Neural cell (in vitro differentiated cells): ENCODE data around the gene PRKCA. TPM values are rescaled to one million over a fixed set of nuclear protein-coding genes. Genes with fewer than 3 reads are reported as not detected.

Source experiments
- H2AFZ ChIP-seq: fragments of 200-600, 300-800 bp; sonication (generic), shearing (Covaris generic); 2 replicates; pipeline ENCODE4 v1.6.0; 2014; ENCODE audit warnings: low read depth, mild to moderate bottlenecking, antibody characterized with exemption, low read length, moderate library complexity
- H3F3A ChIP-seq: fragments of 200-600 bp; shearing (Covaris generic); 2 replicates; pipeline ENCODE4 v1.6.1; 2016; ENCODE audit warnings: mild to moderate bottlenecking, moderate library complexity, mixed read lengths, antibody characterized with exemption, low read length; ENCODE audit not compliant: insufficient read depth, poor library complexity, severe bottlenecking
- H3K27ac ChIP-seq: fragments of 200-600, 300-800 bp; sonication (generic), shearing (Covaris generic); 2 replicates; pipeline ENCODE4 v1.5.1; 2014; ENCODE audit warnings: mild to moderate bottlenecking, low read length, moderate library complexity
- H3K27me3 ChIP-seq: fragments of 300-800, 200-600 bp; sonication (generic), shearing (Covaris generic); 2 replicates; pipeline ENCODE4 v1.6.0; 2014; ENCODE audit warnings: mild to moderate bottlenecking, low read depth, low read length, moderate library complexity; ENCODE audit not compliant: insufficient read depth
- H3K36me3 ChIP-seq: fragments of 300-800, 200-600 bp; sonication (generic), shearing (Covaris generic); 2 replicates; pipeline ENCODE4 v1.5.1; 2014; ENCODE audit warnings: mild to moderate bottlenecking, antibody characterized with exemption, low read length, moderate library complexity; ENCODE audit not compliant: insufficient read depth
- H3K4me2 ChIP-seq: fragments of 300-800, 200-600 bp; sonication (generic), shearing (Covaris generic); 2 replicates; pipeline ENCODE4 v1.6.0; 2014; ENCODE audit warnings: mild to moderate bottlenecking, low read length
- H3K4me3 ChIP-seq: fragments of 300-800, 200-600 bp; sonication (generic), shearing (Covaris generic); 2 replicates; pipeline ENCODE4 v1.5.1; 2014; ENCODE audit warnings: mild to moderate bottlenecking, low read length, moderate library complexity
- H3K79me2 ChIP-seq: fragments of 200-600 bp; shearing (Covaris generic); replicated peaks from 2 replicates; pipeline ENCODE4 v1.6.0; 2014; ENCODE audit warnings: mild to moderate bottlenecking, low read length, moderate library complexity; ENCODE audit not compliant: insufficient read depth
- H3K9ac ChIP-seq: fragments of 300-800, 200-600 bp; sonication (generic), shearing (Covaris generic); 2 replicates; pipeline ENCODE4 v1.6.1; 2016; ENCODE audit warnings: mild to moderate bottlenecking, low read length, mixed read lengths
- H3K9me2 ChIP-seq: fragments of 200-600 bp; shearing (Covaris generic); 2 replicates; pipeline ENCODE4 v1.6.1; 2016; ENCODE audit warnings: mild to moderate bottlenecking, low read length, mixed read lengths; ENCODE audit not compliant: insufficient read depth
- H3K9me3 ChIP-seq: fragments of 200-600, 300-800 bp; sonication (generic), shearing (Covaris generic); 2 replicates; pipeline ENCODE4 v1.6.1; 2016; ENCODE audit warnings: mild to moderate bottlenecking, mixed run types, low read length, moderate library complexity, mixed read lengths
- H4K20me1 ChIP-seq: fragments of 200-600 bp; shearing (Covaris generic); 2 replicates; pipeline ENCODE4 v1.6.1; 2016; ENCODE audit warnings: mild to moderate bottlenecking, mixed run types; ENCODE audit not compliant: insufficient read depth
- EP300 ChIP-seq: fragments of 450-650 bp; conservative IDR thresholded peaks from 2 replicates; pipeline ENCODE4 v1.6.1; 2014; ENCODE audit warnings: antibody characterized with exemption, mild to moderate bottlenecking, moderate library complexity; ENCODE audit not compliant: poor library complexity, severe bottlenecking
- EZH2 ChIP-seq: fragments of 200-600, 300-800 bp; shearing (Covaris generic), sonication (generic); IDR thresholded peaks from 2 replicates; pipeline ENCODE4 v1.6.1; 2014; ENCODE audit warnings: antibody characterized with exemption, low read length, borderline replicate concordance, mild to moderate bottlenecking; ENCODE audit not compliant: insufficient read depth, poor library complexity, severe bottlenecking
- MXI1 ChIP-seq: fragments of 450-650 bp; conservative IDR thresholded peaks from 2 replicates; pipeline ENCODE4 v1.6.1; 2014; ENCODE audit warnings: antibody characterized with exemption, mild to moderate bottlenecking; ENCODE audit not compliant: poor library complexity, severe bottlenecking
- POLR2AphosphoS5 ChIP-seq: IDR thresholded peaks from 2 replicates; pipeline ENCODE4 v1.6.1; 2012
- RAD21 ChIP-seq: fragments of 450-650 bp; conservative IDR thresholded peaks from 2 replicates; pipeline ENCODE4 v1.6.1; 2014; ENCODE audit warnings: antibody characterized with exemption, mild to moderate bottlenecking, moderate library complexity
- SMC3 ChIP-seq: fragments of 450-650 bp; conservative IDR thresholded peaks from 2 replicates; pipeline ENCODE4 v1.6.1; 2014; ENCODE audit warnings: antibody characterized with exemption, mild to moderate bottlenecking, moderate library complexity; ENCODE audit not compliant: poor library complexity
- TAF1 ChIP-seq: IDR thresholded peaks from 2 replicates; pipeline ENCODE4 v1.6.1; 2012; ENCODE audit warnings: low read depth
- polyA plus RNA-seq: library from polyadenylated mRNA; depleted of rRNA; stranded (reverse); fragments of >200 nt; gene quantifications from 2 replicates; pipeline ENCODE4 v1.2.3, GENCODE V29; 2014
- TF ChIP-seq, protein P1 (sequence below): IDR thresholded peaks from 2 replicates; pipeline ENCODE4 v1.6.1; 2012; ENCODE audit warnings: borderline replicate concordance
- TF ChIP-seq, protein P2 (sequence below): fragments of 450-650 bp; IDR thresholded peaks from 2 replicates; pipeline ENCODE4 v1.5.1; 2014; ENCODE audit warnings: antibody characterized with exemption, mild to moderate bottlenecking, moderate library complexity; ENCODE audit not compliant: poor library complexity, severe bottlenecking

Gene PRKCA
- polyA plus RNA-seq, 1 donor from 2014 or later = 5.9 TPM

- no peak overlapping the region for H3K4me2 ChIP-seq
- TF ChIP-seq RAD21 (no peak), EP300 (no peak), MXI1 (no peak), TAF1 (no peak), EZH2 (no peak), POLR2AphosphoS5 (no peak), SMC3 (no peak)
- TF ChIP-seq, protein P1, sequence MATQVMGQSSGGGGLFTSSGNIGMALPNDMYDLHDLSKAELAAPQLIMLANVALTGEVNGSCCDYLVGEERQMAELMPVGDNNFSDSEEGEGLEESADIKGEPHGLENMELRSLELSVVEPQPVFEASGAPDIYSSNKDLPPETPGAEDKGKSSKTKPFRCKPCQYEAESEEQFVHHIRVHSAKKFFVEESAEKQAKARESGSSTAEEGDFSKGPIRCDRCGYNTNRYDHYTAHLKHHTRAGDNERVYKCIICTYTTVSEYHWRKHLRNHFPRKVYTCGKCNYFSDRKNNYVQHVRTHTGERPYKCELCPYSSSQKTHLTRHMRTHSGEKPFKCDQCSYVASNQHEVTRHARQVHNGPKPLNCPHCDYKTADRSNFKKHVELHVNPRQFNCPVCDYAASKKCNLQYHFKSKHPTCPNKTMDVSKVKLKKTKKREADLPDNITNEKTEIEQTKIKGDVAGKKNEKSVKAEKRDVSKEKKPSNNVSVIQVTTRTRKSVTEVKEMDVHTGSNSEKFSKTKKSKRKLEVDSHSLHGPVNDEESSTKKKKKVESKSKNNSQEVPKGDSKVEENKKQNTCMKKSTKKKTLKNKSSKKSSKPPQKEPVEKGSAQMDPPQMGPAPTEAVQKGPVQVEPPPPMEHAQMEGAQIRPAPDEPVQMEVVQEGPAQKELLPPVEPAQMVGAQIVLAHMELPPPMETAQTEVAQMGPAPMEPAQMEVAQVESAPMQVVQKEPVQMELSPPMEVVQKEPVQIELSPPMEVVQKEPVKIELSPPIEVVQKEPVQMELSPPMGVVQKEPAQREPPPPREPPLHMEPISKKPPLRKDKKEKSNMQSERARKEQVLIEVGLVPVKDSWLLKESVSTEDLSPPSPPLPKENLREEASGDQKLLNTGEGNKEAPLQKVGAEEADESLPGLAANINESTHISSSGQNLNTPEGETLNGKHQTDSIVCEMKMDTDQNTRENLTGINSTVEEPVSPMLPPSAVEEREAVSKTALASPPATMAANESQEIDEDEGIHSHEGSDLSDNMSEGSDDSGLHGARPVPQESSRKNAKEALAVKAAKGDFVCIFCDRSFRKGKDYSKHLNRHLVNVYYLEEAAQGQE = no peak
- TF ChIP-seq, protein P2, sequence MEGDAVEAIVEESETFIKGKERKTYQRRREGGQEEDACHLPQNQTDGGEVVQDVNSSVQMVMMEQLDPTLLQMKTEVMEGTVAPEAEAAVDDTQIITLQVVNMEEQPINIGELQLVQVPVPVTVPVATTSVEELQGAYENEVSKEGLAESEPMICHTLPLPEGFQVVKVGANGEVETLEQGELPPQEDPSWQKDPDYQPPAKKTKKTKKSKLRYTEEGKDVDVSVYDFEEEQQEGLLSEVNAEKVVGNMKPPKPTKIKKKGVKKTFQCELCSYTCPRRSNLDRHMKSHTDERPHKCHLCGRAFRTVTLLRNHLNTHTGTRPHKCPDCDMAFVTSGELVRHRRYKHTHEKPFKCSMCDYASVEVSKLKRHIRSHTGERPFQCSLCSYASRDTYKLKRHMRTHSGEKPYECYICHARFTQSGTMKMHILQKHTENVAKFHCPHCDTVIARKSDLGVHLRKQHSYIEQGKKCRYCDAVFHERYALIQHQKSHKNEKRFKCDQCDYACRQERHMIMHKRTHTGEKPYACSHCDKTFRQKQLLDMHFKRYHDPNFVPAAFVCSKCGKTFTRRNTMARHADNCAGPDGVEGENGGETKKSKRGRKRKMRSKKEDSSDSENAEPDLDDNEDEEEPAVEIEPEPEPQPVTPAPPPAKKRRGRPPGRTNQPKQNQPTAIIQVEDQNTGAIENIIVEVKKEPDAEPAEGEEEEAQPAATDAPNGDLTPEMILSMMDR = no peak
Observed at GRCh38 chr17:66830451-66830850, 528.0 kb downstream of the PRKCA start.

DNA sequence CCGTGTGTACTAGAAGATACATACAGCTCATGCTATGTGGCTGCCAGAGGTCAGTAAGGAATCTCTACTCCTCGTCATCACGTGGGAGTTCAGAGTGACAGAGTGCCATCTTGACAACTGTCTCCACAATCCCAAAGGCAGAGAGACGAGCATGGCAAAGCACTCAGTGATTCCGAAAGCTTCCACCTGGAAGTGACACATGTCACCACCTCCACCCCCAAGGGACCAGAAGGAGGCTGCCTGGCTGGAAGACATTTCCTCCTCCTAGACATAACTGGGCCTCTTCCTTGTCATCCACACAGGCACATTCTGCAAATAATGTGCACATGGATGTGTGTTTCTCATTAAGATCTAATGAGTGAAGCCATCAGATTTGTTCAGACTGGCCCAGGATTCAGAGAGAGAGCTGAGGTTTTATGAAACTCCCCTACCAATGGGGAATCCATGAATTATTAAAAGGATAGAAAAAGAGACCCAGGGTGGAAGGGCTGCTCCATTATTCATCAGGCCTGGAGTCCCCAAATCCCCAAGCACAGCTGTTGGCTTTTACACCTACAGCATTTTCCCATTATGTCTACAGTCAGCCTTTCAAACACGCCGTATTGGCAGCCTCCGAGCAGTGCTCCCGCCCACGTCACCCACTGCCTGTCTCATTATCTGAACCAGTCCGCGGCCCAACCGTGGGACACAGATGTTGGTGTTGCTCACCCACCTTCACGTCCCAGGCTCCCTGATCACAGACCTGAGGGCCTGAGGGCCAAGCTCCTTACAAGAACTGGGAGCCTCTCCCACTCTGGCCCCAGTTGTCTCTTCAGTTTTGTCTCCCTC lies 529.2 kb downstream of the PRKCA start:
- H3K4me2 ChIP-seq = peak overlapping the region; percentile 36
- peak overlapping the region; percentile 57 for H3K4me3 ChIP-seq
- H3K9me3 ChIP-seq = no peaks in the 10 kb centered on the region
- H3K9me2 ChIP-seq = no peaks in the 10 kb centered on the region
- H3K9ac ChIP-seq = peak overlapping the region; percentile 63
- H4K20me1 ChIP-seq = no peaks in the 10 kb centered on the region
- H3K36me3 ChIP-seq = no peaks in the 10 kb centered on the region
- H3K79me2 ChIP-seq = no peaks in the 10 kb centered on the region
- no peak overlapping the region for H2AFZ ChIP-seq
- no peaks in the 10 kb centered on the region for H3F3A ChIP-seq
- TF ChIP-seq, protein P2 = no peak
- TF ChIP-seq EP300 = peak; percentile 99
- TF ChIP-seq RAD21 = no peak
- peak; percentile 31 for TF ChIP-seq MXI1
- peak; percentile 98 for TF ChIP-seq POLR2AphosphoS5
- TF ChIP-seq, protein P1 = peak; percentile 95
- peaks cover 24% of the 10 kb centered on the region for H3K27me3 ChIP-seq
- H3K27ac ChIP-seq = peak overlapping the region; percentile 90

More at GRCh38 chr17:66830451-66830850, 528.0 kb downstream of the PRKCA start:
- peak overlapping the region; percentile 10 for H3K4me3 ChIP-seq
- H3K9ac ChIP-seq = no peak overlapping the region
- no peak overlapping the region for H2AFZ ChIP-seq
- H4K20me1 ChIP-seq = no peaks in the 10 kb centered on the region
- H3F3A ChIP-seq = no peaks in the 10 kb centered on the region
- H3K27me3 ChIP-seq = peaks cover 13% of the 10 kb centered on the region
- peak overlapping the region; percentile 90 for H3K27ac ChIP-seq
- no peaks in the 10 kb centered on the region for H3K9me2 ChIP-seq
- H3K9me3 ChIP-seq = no peaks in the 10 kb centered on the region
- no peaks in the 10 kb centered on the region for H3K36me3 ChIP-seq
- H3K79me2 ChIP-seq = no peaks in the 10 kb centered on the region
